GM18499 (cell line): Measurements from ENCODE around the gene LRMDA.

Experiments used
- ATAC-seq: cut with Tn5 transposase; IDR thresholded peaks from one replicate; pipeline ENCODE4 v1.9.1; 2021; ENCODE audit warnings: moderate number of reproducible peaks; ENCODE audit not compliant: insufficient read depth, unreplicated experiment

The LRMDA gene

GRCh38 chr10:75556320-75556719 lies 124.9 kb downstream of the LRMDA start:
- no peak for ATAC-seq

GRCh38 chr10:75565286-75566251 lies 134.1 kb downstream of the LRMDA start:
- ATAC-seq = no peak

GRCh38 chr10:75568450-75569130 lies 137.2 kb downstream of the LRMDA start:
- ATAC-seq = no peak

- ATAC-seq = no peak
Measured at GRCh38 chr10:75569506-75569905, 138.1 kb downstream of the LRMDA start.

- no peak for ATAC-seq
Measured at GRCh38 chr10:75572478-75572877, 141.1 kb downstream of the LRMDA start.

- no peak for ATAC-seq
Measured at GRCh38 chr10:75575940-75576339, 144.5 kb downstream of the LRMDA start.

- ATAC-seq = no peak
Measured at GRCh38 chr10:75582102-75582501, 150.7 kb downstream of the LRMDA start.

- ATAC-seq = no peak
Measured at GRCh38 chr10:75585294-75585693, 153.9 kb downstream of the LRMDA start.

- ATAC-seq = no peak
Measured at GRCh38 chr10:75586814-75587213, 155.4 kb downstream of the LRMDA start.

- no peak for ATAC-seq
Measured at GRCh38 chr10:75588031-75588430, 156.6 kb downstream of the LRMDA start.

GRCh38 chr10:75589895-75590654 lies 158.7 kb downstream of the LRMDA start:
- ATAC-seq = no peak

GRCh38 chr10:75592151-75592787 lies 160.8 kb downstream of the LRMDA start:
- no peak for ATAC-seq

GRCh38 chr10:75592791-75593643 lies 161.6 kb downstream of the LRMDA start:
- ATAC-seq = no peak

- ATAC-seq = no peak
Measured at GRCh38 chr10:75593692-75594556, 162.5 kb downstream of the LRMDA start.

GRCh38 chr10:75596930-75597620 lies 165.7 kb downstream of the LRMDA start:
- no peak for ATAC-seq

- no peak for ATAC-seq
Measured at GRCh38 chr10:75597773-75598440, 166.5 kb downstream of the LRMDA start.

- ATAC-seq = no peak
Measured at GRCh38 chr10:75598998-75599397, 167.6 kb downstream of the LRMDA start.
